Measurements from ENCODE around the gene PPIC.

DNA sequence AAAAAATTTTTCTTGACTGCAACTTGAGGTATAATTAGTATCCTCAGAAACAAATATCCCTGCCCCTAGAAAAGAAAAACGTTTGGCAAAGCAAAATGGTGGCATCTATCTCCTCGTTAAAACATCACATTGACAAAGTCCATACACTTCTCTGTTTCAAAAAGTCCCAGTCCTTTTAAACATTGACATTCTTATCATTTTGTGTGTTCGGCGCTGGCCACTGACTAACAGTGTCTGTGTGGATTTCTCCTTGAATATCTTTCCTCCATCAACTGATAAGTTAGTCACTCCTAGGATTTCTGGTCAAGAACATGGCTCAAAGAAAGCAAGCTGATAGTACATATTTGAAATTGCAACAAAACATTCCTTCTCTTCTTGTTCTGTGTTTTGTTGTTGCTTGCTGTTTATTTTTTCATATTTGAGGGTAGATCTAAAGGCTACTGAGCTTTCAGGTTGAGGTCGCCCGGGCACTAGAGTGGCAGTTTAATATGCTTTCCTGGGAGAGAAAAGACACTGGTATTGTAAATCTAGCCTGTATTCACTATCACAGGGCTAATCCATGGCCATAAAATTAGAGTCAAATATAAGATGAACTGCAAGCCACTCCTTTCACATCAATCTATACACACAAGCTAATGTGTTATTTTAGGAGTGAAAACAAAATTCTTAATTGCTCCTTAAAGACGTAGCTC, 8.5 kb upstream of the PPIC start:
- TF ChIP-seq, protein P1, sequence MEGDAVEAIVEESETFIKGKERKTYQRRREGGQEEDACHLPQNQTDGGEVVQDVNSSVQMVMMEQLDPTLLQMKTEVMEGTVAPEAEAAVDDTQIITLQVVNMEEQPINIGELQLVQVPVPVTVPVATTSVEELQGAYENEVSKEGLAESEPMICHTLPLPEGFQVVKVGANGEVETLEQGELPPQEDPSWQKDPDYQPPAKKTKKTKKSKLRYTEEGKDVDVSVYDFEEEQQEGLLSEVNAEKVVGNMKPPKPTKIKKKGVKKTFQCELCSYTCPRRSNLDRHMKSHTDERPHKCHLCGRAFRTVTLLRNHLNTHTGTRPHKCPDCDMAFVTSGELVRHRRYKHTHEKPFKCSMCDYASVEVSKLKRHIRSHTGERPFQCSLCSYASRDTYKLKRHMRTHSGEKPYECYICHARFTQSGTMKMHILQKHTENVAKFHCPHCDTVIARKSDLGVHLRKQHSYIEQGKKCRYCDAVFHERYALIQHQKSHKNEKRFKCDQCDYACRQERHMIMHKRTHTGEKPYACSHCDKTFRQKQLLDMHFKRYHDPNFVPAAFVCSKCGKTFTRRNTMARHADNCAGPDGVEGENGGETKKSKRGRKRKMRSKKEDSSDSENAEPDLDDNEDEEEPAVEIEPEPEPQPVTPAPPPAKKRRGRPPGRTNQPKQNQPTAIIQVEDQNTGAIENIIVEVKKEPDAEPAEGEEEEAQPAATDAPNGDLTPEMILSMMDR (IDR thresholded peaks at IDR 0.05): no peak
- TF ChIP-seq POLR2A (IDR thresholded peaks at IDR 0.05): no peak
- no peak for TF ChIP-seq POLR2AphosphoS5 (IDR thresholded peaks at IDR 0.05)

All from gastroesophageal sphincter (tissue), 3 donors.